H1 (cell line): ENCODE results near the gene NKD2.

Source experiments
- CHD2 ChIP-seq: IDR thresholded peaks from 2 replicates; pipeline ENCODE4 v1.6.1; 2012; ENCODE audit warnings: low read length, improper control_type of control experiment
- CREB1 ChIP-seq: IDR thresholded peaks from 2 replicates; pipeline ENCODE4 v1.6.1; 2012; ENCODE audit warnings: inconsistent platforms
- CTCF ChIP-seq, 3 experiments: IDR thresholded peaks; 1 replicate in 2 of 3; 2 replicates in 1 of 3; pipeline versions ENCODE4 v1.5.1 to v1.6.1; 2011; ENCODE audit warnings: low read length in 3 of 3, mild to moderate bottlenecking in 3 of 3, inconsistent platforms in 2 of 3, low read depth in 1 of 3, moderate library complexity in 1 of 3; ENCODE audit not compliant: insufficient read depth in 1 of 3; ENCODE audit errors: control extremely low read depth in 1 of 3
- JUN ChIP-seq: IDR thresholded peaks from 2 replicates; pipeline ENCODE4 v1.6.1; 2011; ENCODE audit warnings: low read depth, mild to moderate bottlenecking, improper control_type of control experiment, low read length
- JUND ChIP-seq: IDR thresholded peaks from 2 replicates; pipeline ENCODE4 v1.6.1; 2011; ENCODE audit warnings: mild to moderate bottlenecking, improper control_type of control experiment, low read length
- NRF1 ChIP-seq: IDR thresholded peaks from 2 replicates; pipeline ENCODE4 v1.6.1; 2011; ENCODE audit warnings: mild to moderate bottlenecking, low read depth, low read length, improper control_type of control experiment
- POU5F1 ChIP-seq: IDR thresholded peaks from 2 replicates; pipeline ENCODE4 v1.6.1; 2011; ENCODE audit warnings: low read depth, mild to moderate bottlenecking, low read length, moderate library complexity
- RAD21 ChIP-seq, 2 experiments: IDR thresholded peaks in 1 of 2; conservative IDR thresholded peaks in 1 of 2; 2 replicates each; pipeline ENCODE4 v1.6.1; 2011; ENCODE audit warnings: low read depth in 2 of 2, low read length in 2 of 2, improper control_type of control experiment in 1 of 2, inconsistent platforms in 1 of 2, mild to moderate bottlenecking in 1 of 2, moderate library complexity in 1 of 2
- SIN3A ChIP-seq, 2 experiments: IDR thresholded peaks in 1 of 2; conservative IDR thresholded peaks in 1 of 2; 2 replicates each; pipeline ENCODE4 v1.6.1; 2011 to 2012; ENCODE audit warnings: low read length in 2 of 2, improper control_type of control experiment in 1 of 2, low read depth in 1 of 2, mild to moderate bottlenecking in 1 of 2
- SP1 ChIP-seq: IDR thresholded peaks from 2 replicates; pipeline ENCODE4 v1.6.1; 2011; ENCODE audit warnings: low read depth, low read length
- TCF12 ChIP-seq: IDR thresholded peaks from 2 replicates; pipeline ENCODE4 v1.6.1; 2011; ENCODE audit warnings: low read depth, mild to moderate bottlenecking, low read length
- TF ChIP-seq, protein P1 (sequence below): IDR thresholded peaks from 2 replicates; pipeline ENCODE4 v1.6.1; 2012; ENCODE audit warnings: inconsistent platforms
- TF ChIP-seq, protein P2 (sequence below): fragments of 300-600 bp; sonication (generic); IDR thresholded peaks from 2 replicates; pipeline ENCODE4 v1.7.1; 2012; ENCODE audit warnings: low read length, moderate library complexity, mild to moderate bottlenecking, inconsistent platforms; ENCODE audit not compliant: insufficient replicate concordance

- TF ChIP-seq POU5F1: no peak
- no peak for TF ChIP-seq NRF1
- no peak for TF ChIP-seq CTCF (IDR thresholded peaks at IDR 0.05; ENCODE audit: control extremely low read depth in 1 of 3, insufficient read depth in 1 of 3, low read depth in 1 of 3, low read length in 3 of 3)
- TF ChIP-seq CREB1: no peak
- no peak for TF ChIP-seq RAD21 (IDR thresholded peaks at IDR 0.05 in 1 of 2, conservative IDR thresholded peaks at IDR 0.05 in 1 of 2; ENCODE audit: low read depth in 2 of 2, low read length in 2 of 2)
- no peak for TF ChIP-seq JUND
- TF ChIP-seq JUN: no peak
- TF ChIP-seq TCF12: no peak
- TF ChIP-seq SP1: no peak
- TF ChIP-seq CHD2: no peak
- TF ChIP-seq, protein P1, sequence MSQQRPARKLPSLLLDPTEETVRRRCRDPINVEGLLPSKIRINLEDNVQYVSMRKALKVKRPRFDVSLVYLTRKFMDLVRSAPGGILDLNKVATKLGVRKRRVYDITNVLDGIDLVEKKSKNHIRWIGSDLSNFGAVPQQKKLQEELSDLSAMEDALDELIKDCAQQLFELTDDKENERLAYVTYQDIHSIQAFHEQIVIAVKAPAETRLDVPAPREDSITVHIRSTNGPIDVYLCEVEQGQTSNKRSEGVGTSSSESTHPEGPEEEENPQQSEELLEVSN: no peak
- TF ChIP-seq, protein P2, sequence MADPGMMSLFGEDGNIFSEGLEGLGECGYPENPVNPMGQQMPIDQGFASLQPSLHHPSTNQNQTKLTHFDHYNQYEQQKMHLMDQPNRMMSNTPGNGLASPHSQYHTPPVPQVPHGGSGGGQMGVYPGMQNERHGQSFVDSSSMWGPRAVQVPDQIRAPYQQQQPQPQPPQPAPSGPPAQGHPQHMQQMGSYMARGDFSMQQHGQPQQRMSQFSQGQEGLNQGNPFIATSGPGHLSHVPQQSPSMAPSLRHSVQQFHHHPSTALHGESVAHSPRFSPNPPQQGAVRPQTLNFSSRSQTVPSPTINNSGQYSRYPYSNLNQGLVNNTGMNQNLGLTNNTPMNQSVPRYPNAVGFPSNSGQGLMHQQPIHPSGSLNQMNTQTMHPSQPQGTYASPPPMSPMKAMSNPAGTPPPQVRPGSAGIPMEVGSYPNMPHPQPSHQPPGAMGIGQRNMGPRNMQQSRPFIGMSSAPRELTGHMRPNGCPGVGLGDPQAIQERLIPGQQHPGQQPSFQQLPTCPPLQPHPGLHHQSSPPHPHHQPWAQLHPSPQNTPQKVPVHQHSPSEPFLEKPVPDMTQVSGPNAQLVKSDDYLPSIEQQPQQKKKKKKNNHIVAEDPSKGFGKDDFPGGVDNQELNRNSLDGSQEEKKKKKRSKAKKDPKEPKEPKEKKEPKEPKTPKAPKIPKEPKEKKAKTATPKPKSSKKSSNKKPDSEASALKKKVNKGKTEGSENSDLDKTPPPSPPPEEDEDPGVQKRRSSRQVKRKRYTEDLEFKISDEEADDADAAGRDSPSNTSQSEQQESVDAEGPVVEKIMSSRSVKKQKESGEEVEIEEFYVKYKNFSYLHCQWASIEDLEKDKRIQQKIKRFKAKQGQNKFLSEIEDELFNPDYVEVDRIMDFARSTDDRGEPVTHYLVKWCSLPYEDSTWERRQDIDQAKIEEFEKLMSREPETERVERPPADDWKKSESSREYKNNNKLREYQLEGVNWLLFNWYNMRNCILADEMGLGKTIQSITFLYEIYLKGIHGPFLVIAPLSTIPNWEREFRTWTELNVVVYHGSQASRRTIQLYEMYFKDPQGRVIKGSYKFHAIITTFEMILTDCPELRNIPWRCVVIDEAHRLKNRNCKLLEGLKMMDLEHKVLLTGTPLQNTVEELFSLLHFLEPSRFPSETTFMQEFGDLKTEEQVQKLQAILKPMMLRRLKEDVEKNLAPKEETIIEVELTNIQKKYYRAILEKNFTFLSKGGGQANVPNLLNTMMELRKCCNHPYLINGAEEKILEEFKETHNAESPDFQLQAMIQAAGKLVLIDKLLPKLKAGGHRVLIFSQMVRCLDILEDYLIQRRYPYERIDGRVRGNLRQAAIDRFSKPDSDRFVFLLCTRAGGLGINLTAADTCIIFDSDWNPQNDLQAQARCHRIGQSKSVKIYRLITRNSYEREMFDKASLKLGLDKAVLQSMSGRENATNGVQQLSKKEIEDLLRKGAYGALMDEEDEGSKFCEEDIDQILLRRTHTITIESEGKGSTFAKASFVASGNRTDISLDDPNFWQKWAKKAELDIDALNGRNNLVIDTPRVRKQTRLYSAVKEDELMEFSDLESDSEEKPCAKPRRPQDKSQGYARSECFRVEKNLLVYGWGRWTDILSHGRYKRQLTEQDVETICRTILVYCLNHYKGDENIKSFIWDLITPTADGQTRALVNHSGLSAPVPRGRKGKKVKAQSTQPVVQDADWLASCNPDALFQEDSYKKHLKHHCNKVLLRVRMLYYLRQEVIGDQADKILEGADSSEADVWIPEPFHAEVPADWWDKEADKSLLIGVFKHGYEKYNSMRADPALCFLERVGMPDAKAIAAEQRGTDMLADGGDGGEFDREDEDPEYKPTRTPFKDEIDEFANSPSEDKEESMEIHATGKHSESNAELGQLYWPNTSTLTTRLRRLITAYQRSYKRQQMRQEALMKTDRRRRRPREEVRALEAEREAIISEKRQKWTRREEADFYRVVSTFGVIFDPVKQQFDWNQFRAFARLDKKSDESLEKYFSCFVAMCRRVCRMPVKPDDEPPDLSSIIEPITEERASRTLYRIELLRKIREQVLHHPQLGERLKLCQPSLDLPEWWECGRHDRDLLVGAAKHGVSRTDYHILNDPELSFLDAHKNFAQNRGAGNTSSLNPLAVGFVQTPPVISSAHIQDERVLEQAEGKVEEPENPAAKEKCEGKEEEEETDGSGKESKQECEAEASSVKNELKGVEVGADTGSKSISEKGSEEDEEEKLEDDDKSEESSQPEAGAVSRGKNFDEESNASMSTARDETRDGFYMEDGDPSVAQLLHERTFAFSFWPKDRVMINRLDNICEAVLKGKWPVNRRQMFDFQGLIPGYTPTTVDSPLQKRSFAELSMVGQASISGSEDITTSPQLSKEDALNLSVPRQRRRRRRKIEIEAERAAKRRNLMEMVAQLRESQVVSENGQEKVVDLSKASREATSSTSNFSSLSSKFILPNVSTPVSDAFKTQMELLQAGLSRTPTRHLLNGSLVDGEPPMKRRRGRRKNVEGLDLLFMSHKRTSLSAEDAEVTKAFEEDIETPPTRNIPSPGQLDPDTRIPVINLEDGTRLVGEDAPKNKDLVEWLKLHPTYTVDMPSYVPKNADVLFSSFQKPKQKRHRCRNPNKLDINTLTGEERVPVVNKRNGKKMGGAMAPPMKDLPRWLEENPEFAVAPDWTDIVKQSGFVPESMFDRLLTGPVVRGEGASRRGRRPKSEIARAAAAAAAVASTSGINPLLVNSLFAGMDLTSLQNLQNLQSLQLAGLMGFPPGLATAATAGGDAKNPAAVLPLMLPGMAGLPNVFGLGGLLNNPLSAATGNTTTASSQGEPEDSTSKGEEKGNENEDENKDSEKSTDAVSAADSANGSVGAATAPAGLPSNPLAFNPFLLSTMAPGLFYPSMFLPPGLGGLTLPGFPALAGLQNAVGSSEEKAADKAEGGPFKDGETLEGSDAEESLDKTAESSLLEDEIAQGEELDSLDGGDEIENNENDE: no peak
- no peak for TF ChIP-seq SIN3A (conservative IDR thresholded peaks at IDR 0.05 in 1 of 2, IDR thresholded peaks at IDR 0.05 in 1 of 2; ENCODE audit: low read depth in 1 of 2, low read length in 2 of 2)
Measured at GRCh38 chr5:964821-965220, 43.8 kb upstream of the NKD2 start.
